DMS 273 treated with DMSO at 0.1 percent for 48 hours (cell line): ENCODE results near the gene MRGPRX4.
"Not testable (repeated sequence)": the region's sequence is repeated elsewhere in the genome, so short reads cannot be mapped to it uniquely, and the experiment has no call there.

Source experiments
- DNase-seq: peaks from one replicate; lab custom pipeline; 2025; lab: John Stamatoyannopoulos, UW

MRGPRX4 gene

GRCh38 chr11:18172666-18173065, at the start of gene MRGPRX4:
Gene MRGPRX4 (plus strand): TSS chr11:18172837. CDS start chr11:18173257, 420 bp downstream.
- no peak for DNase-seq

- DNase-seq, result not testable (repeated sequence)
Measured at GRCh38 chr11:18131115-18131514, 41.5 kb upstream of the MRGPRX4 start.

- DNase-seq, result no peak
Measured at GRCh38 chr11:18132341-18132740, 40.3 kb upstream of the MRGPRX4 start, which contains the start of gene MRGPRX3. Gene MRGPRX3 (plus strand): TSS chr11:18132571. CDS start chr11:18137203, 4,632 bp downstream.

GRCh38 chr11:18135308-18135707, 37.3 kb upstream of the MRGPRX4 start:
- no peak for DNase-seq

- no peak for DNase-seq
Measured at GRCh38 chr11:18137186-18137800, 35.3 kb upstream of the MRGPRX4 start.

- no peak for DNase-seq
Measured at GRCh38 chr11:18140145-18140544, 32.5 kb upstream of the MRGPRX4 start.

GRCh38 chr11:18144243-18144642, 28.4 kb upstream of the MRGPRX4 start:
- DNase-seq, result no peak

- no peak for DNase-seq
Measured at GRCh38 chr11:18145025-18145424, 27.6 kb upstream of the MRGPRX4 start.

GRCh38 chr11:18145837-18146236, 26.8 kb upstream of the MRGPRX4 start:
- no peak for DNase-seq

- no peak for DNase-seq
Measured at GRCh38 chr11:18151581-18151980, 21.1 kb upstream of the MRGPRX4 start.

GRCh38 chr11:18168372-18168771, 4.3 kb upstream of the MRGPRX4 start:
- DNase-seq, result no peak

GRCh38 chr11:18171377-18172000, 1.1 kb upstream of the MRGPRX4 start:
- DNase-seq, result no peak

GRCh38 chr11:18173225-18173866, 709 bp downstream of the MRGPRX4 start:
- no peak for DNase-seq

GRCh38 chr11:18188796-18189195, 16.2 kb downstream of the MRGPRX4 start:
- DNase-seq, result no peak

GRCh38 chr11:18189476-18190245, 17.0 kb downstream of the MRGPRX4 start:
- DNase-seq, result not testable (repeated sequence)

- no peak for DNase-seq
Measured at GRCh38 chr11:18191376-18191775, 18.7 kb downstream of the MRGPRX4 start.

- DNase-seq, result no peak
Measured at GRCh38 chr11:18193010-18193409, 20.4 kb downstream of the MRGPRX4 start.

GRCh38 chr11:18196532-18196931, 23.9 kb downstream of the MRGPRX4 start:
- DNase-seq, result no peak

GRCh38 chr11:18197738-18198137, 25.1 kb downstream of the MRGPRX4 start:
- not testable (repeated sequence) for DNase-seq

- DNase-seq, result no peak
Measured at GRCh38 chr11:18203723-18204122, 31.1 kb downstream of the MRGPRX4 start.

GRCh38 chr11:18204220-18204619, 31.6 kb downstream of the MRGPRX4 start:
- no peak for DNase-seq

- DNase-seq, result no peak
Measured at GRCh38 chr11:18204771-18205170, 32.1 kb downstream of the MRGPRX4 start.
